ENCODE measurements around the gene PXMP2. TPM values are rescaled to one million over a fixed set of nuclear protein-coding genes. Genes with fewer than 3 reads are reported as not detected.
A peak's percentile ranks its signal among the peaks of the same experiment; 100 is the strongest.

PXMP2 gene
- total RNA-seq, 1 experiment from 2014 or later, result 39.9 TPM

DNA sequence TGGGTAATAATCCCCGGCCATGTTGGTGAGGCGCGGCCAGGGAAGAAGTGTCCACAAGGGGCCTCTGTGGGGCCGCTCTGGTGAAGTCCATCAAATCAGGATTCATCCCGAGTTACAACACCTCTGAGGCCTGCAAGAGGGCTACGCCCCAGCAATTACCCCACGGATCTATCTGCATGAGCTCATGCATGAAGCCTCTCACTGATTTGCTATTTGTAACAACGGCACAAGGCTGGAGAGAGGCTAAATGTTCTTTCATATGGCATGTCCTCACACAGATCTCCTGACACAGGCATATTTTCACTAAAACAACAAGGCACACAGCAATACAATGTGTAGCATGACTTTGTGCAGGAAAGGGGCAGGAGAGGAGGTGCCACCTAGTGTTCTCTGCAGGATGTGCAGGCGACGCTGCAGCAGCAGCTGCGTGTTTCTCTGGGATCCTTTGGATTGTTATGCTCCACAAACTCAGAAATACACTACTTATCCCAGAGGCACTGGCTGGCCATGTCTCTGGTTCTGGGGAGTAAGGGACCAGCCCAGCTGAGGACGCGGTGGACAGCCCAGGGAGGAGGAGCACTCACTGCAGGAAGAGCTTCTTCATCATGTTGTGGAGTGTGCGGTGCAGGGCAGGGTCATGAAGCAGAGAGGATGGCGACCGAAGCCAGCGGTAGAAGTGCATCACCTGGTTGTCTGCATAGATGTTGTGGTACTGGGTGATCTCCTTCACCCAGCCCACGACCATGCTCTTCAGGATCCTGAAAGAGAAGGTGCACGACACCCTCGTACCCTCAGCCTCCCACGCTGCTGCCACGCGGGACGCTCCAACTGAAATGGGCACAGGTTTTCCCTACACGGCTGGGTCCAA lies 48.6 kb upstream of the PXMP2 start:
- peak; percentile 55 to 58 for DNase-seq
- Mint-ChIP-seq H3K4me3 (ENCODE audit: unreplicated experiment) (no peak overlapping the region), H3K27ac (ENCODE audit: unreplicated experiment) (no peak overlapping the region), H3K36me3 (ENCODE audit: insufficient read depth, unreplicated experiment) (peaks cover 88% of the 10 kb centered on the region), H3K27me3 (ENCODE audit: insufficient read depth, unreplicated experiment) (no peaks in the 10 kb centered on the region), H3K9me3 (ENCODE audit: unreplicated experiment) (no peaks in the 10 kb centered on the region), H3K4me1 (ENCODE audit: low read depth, unreplicated experiment) (no peaks in the 10 kb centered on the region)
- BruUV-seq (replicated peaks), result no TSS peak
- Histone ChIP-seq H3K27me3 (replicated peaks; ENCODE audit: control insufficient read depth, insufficient read depth, low read length) (no peaks in the 10 kb centered on the region), H3K9me3 (no peaks in the 10 kb centered on the region), H3K36me3 (ENCODE audit: control insufficient read depth, insufficient read depth, low read length) (peaks cover 7% of the 10 kb centered on the region), H3K4me3 (ENCODE audit: low read depth, low read length) (no peak overlapping the region), H3K4me1 (no peaks in the 10 kb centered on the region)
- ChIA-PET CTCF (interaction anchor here (0.5 to 1.4 kb wide), 6 partner anchors 9 to 309 kb away, joined by 3 to 7 read pairs (median 4); partner anchors contain the start of gene GALNT9), POLR2A (no interaction called here)
- intact Hi-C loops (cut with micrococcal nuclease; ENCODE audit: unreplicated experiment), result loop anchor here (1.0 kb wide), 1 partner anchor 38 kb away; no protein-coding TSS in a partner anchor
- TF ChIP-seq, protein P1, sequence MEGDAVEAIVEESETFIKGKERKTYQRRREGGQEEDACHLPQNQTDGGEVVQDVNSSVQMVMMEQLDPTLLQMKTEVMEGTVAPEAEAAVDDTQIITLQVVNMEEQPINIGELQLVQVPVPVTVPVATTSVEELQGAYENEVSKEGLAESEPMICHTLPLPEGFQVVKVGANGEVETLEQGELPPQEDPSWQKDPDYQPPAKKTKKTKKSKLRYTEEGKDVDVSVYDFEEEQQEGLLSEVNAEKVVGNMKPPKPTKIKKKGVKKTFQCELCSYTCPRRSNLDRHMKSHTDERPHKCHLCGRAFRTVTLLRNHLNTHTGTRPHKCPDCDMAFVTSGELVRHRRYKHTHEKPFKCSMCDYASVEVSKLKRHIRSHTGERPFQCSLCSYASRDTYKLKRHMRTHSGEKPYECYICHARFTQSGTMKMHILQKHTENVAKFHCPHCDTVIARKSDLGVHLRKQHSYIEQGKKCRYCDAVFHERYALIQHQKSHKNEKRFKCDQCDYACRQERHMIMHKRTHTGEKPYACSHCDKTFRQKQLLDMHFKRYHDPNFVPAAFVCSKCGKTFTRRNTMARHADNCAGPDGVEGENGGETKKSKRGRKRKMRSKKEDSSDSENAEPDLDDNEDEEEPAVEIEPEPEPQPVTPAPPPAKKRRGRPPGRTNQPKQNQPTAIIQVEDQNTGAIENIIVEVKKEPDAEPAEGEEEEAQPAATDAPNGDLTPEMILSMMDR (IDR thresholded peaks at IDR 0.05; ENCODE audit: insufficient read depth in 1 of 2, low read depth in 1 of 2, low read length in 1 of 2, severe bottlenecking in 1 of 2, unreplicated experiment in 1 of 2), result peak; percentile 74

DNA sequence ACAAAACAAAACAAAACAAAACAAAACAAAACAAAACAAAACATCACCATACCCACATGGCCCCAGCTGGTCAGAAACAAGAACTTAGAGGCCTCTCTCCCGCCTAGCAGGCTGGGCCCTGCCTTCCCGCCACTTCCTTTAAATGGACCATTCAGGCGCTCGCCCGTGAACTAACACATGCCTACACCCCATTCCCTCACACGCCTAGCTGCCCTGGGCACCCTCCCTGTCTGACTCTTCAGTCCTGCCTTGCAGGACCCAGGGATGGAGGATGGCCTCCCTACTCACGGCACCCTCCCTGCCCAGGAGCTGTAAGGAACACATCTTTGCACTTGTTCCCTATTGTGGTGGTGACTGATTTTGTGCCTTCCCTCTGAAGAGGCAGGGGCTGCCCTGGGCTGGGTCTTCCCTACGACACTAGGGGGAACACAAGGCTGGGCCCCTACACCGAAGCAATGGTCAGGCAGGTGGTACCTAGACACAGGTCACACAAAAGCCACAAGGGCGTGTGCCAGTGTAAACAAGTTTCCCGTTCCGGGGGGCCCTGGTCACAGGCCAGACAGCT lies 47.3 kb upstream of the PXMP2 start:
- peaks cover 7% of the 10 kb centered on the region for H3K36me3 ChIP-seq (ENCODE audit: control insufficient read depth, insufficient read depth, low read length)
- no peaks in the 10 kb centered on the region for H3K9me3 ChIP-seq
- H3K4me3 ChIP-seq (ENCODE audit: low read depth, low read length), result no peak overlapping the region
- peaks cover 84% of the 10 kb centered on the region for H3K36me3 Mint-ChIP-seq (ENCODE audit: insufficient read depth, unreplicated experiment)
- TF ChIP-seq, protein P1 (IDR thresholded peaks at IDR 0.05; ENCODE audit: insufficient read depth in 1 of 2, low read depth in 1 of 2, low read length in 1 of 2, severe bottlenecking in 1 of 2, unreplicated experiment in 1 of 2), result no peak
- POLR2A ChIA-PET, result interaction anchor here (0.6 kb wide), 1 partner anchor 1769 kb away, joined by 3 read pairs; no protein-coding TSS in a partner anchor
- H3K4me1 Mint-ChIP-seq (ENCODE audit: low read depth, unreplicated experiment), result no peaks in the 10 kb centered on the region
- no peaks in the 10 kb centered on the region for H3K27me3 Mint-ChIP-seq (ENCODE audit: insufficient read depth, unreplicated experiment)
- no peaks in the 10 kb centered on the region for H3K4me1 ChIP-seq
- CTCF ChIA-PET, result no interaction called here
- BruUV-seq (replicated peaks), result no TSS peak
- intact Hi-C loops (cut with micrococcal nuclease; ENCODE audit: unreplicated experiment), result no loop called here
- H3K27me3 ChIP-seq (replicated peaks; ENCODE audit: control insufficient read depth, insufficient read depth, low read length), result no peaks in the 10 kb centered on the region
- no peak for DNase-seq
- H3K4me3 Mint-ChIP-seq (ENCODE audit: unreplicated experiment), result no peak overlapping the region
- H3K9me3 Mint-ChIP-seq (ENCODE audit: unreplicated experiment), result no peaks in the 10 kb centered on the region
- H3K27ac Mint-ChIP-seq (ENCODE audit: unreplicated experiment), result no peak overlapping the region

DNA sequence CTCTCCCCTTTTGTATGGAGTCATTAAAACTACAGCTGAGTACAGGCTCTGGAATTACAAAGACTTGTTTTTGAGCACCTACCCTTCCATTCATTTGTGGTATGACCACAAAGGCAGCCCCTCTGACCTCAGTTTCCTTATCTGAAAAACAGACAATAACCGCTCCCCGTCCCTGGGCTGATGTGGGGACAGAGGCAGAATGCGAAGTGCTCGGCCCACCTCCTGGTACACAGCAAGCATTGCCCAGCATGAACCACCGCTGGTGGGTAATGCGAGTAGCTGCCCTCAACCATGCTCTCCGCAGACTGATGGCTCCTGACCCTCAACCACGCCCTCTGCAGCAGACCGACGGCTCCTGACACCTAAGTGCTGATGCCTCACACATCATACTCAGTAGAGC lies 46.5 kb upstream of the PXMP2 start:
- Histone ChIP-seq H3K27me3 (replicated peaks; ENCODE audit: control insufficient read depth, insufficient read depth, low read length) (no peaks in the 10 kb centered on the region), H3K36me3 (ENCODE audit: control insufficient read depth, insufficient read depth, low read length) (peaks cover 7% of the 10 kb centered on the region), H3K4me1 (no peaks in the 10 kb centered on the region), H3K9me3 (no peaks in the 10 kb centered on the region), H3K4me3 (ENCODE audit: low read depth, low read length) (no peak overlapping the region)
- intact Hi-C loops (cut with micrococcal nuclease; ENCODE audit: unreplicated experiment), result no loop called here
- H3K27me3 Mint-ChIP-seq (ENCODE audit: insufficient read depth, unreplicated experiment), result no peaks in the 10 kb centered on the region
- H3K36me3 Mint-ChIP-seq (ENCODE audit: insufficient read depth, unreplicated experiment), result peaks cover 84% of the 10 kb centered on the region
- peak overlapping the region; percentile 21 for H3K27ac Mint-ChIP-seq (ENCODE audit: unreplicated experiment)
- no TSS peak for BruUV-seq (replicated peaks)
- no peak overlapping the region for H3K4me3 Mint-ChIP-seq (ENCODE audit: unreplicated experiment)
- POLR2A ChIA-PET, result no interaction called here
- H3K4me1 Mint-ChIP-seq (ENCODE audit: low read depth, unreplicated experiment), result no peaks in the 10 kb centered on the region
- CTCF ChIA-PET, result no interaction called here
- no peak for DNase-seq
- TF ChIP-seq, protein P1 (IDR thresholded peaks at IDR 0.05; ENCODE audit: insufficient read depth in 1 of 2, low read depth in 1 of 2, low read length in 1 of 2, severe bottlenecking in 1 of 2, unreplicated experiment in 1 of 2), result no peak
- H3K9me3 Mint-ChIP-seq (ENCODE audit: unreplicated experiment), result no peaks in the 10 kb centered on the region
